A204.1 (cell line): ENCODE results near the gene DBP.

ENCODE experiments used
- FAIRE-seq: peaks from 2 replicates; lab custom pipeline; 2012; peaks lifted over from hg19 to GRCh38; lab: Jason Lieb, UNC

The DBP gene

DNA sequence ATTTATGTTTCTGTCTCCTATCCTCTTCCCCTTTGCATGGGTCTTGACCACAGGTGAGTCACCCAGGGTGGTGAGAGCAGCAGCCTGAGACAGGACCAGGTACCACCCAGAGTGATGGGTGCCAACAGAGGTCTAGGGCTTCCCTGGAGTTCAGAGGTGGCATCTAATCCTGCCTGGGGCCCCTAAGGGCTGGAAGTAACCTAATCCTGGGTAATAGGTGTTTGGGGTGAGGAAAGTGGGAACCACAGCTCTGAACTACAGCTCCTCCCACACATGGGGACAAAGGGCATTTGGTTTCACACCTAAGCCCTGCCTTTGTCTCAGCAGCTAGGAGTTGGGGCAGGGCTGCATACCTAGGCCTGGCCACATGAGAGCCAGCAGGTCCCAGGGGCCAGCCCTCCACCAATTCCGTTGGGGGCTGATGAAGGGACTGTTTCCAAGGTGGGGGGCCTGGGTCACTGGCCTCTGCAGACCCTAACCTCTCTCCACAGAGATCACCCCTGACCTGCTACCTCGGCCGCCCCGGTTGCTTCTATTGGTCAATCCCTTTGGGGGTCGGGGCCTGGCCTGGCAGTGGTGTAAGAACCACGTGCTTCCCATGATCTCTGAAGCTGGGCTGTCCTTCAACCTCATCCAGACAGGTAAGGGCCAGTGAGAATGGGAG, 9.8 kb downstream of the DBP start:
- FAIRE-seq = no peak

DNA sequence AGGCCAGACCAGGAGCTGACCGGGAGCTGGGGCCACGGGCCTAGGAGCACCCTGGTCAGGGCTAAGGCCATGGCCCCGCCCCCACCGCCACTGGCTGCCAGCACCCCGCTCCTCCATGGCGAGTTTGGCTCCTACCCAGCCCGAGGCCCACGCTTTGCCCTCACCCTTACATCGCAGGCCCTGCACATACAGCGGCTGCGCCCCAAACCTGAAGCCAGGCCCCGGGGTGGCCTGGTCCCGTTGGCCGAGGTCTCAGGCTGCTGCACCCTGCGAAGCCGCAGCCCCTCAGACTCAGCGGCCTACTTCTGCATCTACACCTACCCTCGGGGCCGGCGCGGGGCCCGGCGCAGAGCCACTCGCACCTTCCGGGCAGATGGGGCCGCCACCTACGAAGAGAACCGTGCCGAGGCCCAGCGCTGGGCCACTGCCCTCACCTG, 11.3 kb downstream of the DBP start:
- no peak for FAIRE-seq

DNA sequence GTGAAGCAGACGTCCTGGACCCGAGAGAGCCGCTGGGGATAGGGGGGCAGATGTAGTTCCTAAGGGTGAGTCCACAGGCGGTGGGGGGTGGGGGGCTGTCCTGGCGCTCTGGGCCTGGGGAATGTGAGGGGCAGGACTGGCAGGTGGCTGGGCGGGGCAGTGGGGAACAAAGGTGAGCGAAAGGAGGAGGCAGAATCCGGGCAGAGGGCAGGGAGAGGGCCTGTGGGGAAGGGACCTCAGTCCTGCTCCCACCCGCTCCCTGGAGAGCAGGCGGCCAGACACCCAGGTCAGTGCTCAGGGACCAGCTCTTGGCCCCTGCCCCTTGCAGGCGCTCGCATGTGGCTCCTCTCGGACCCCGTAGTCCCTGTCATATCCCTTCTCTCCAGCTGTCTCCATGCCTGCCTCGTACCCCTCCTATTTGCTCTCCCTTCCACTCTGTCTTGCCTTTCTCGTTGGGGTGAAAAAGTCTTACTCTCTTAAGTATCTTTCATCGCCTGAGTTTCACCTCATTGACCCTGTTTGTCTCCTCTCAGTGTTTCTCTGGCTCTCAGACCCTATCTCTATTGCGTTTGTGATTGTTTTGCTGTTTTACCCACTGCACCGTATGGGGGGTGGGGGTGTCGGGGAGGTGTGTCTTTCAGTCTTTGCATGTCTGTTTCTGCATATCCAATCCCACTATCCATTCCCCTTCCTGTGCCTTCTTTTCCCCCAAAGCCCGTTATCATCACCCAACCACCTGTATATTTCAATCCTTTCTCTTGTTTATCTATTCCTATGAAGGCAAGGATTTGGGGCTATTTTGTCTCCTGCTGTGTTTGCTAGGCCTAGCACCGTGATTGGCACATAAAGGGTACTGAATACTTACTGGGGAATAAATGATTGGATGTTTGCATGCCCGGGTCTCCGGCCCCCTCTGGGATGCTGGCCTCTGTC, 12.1 kb downstream of the DBP start:
- FAIRE-seq = no peak

DNA sequence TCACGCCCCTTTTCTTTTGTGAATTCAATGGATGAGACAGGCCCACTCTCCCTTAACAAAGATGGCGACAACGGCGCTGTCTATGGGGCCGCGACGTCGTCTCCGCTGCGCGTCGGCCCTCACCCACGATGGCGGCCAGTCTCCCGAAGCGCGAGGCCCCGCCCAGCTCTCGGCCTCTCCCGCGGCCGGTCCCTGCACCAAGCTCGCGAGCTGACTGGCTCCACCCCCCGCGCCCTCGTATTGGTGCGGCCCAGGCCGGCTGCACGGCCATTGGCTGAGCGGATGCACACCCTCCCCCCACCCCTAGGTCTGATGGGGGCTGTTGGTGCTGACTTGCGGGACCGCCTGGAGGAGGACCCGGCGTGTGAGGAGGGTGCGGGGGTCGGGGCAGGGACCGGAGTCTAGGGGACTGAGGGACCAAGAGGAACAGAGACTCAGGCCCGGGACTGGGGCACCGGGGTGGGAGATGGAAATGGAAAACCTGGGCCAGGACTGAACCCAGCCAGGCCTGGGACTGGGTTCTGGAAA, 13.0 kb downstream of the DBP start:
- FAIRE-seq = peak; percentile 94

DNA sequence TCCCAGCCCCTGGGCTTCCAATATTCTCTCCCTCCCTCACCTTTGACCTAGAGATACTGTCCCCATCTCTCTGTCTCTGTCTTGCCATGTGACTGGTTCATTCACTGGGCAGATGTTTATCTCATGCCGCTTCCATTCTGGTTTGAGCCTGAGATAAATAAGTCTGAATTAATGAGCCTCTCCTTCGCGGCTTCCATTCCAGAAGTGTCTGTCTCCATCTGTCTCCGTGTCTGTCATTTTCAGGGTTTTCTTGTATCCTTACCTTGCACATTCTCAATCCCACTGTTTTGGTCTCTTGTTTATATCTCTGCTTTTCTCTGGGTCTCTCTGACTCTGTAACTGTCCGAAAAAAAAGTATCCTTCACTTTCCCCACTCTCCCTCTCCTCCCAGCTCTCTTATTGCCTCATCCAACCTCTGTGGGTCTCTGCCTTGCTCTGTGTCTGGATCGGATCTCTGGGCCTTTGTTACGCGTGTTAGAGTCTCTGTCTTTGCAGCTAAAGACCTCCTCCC, 13.6 kb downstream of the DBP start:
- no peak for FAIRE-seq

DNA sequence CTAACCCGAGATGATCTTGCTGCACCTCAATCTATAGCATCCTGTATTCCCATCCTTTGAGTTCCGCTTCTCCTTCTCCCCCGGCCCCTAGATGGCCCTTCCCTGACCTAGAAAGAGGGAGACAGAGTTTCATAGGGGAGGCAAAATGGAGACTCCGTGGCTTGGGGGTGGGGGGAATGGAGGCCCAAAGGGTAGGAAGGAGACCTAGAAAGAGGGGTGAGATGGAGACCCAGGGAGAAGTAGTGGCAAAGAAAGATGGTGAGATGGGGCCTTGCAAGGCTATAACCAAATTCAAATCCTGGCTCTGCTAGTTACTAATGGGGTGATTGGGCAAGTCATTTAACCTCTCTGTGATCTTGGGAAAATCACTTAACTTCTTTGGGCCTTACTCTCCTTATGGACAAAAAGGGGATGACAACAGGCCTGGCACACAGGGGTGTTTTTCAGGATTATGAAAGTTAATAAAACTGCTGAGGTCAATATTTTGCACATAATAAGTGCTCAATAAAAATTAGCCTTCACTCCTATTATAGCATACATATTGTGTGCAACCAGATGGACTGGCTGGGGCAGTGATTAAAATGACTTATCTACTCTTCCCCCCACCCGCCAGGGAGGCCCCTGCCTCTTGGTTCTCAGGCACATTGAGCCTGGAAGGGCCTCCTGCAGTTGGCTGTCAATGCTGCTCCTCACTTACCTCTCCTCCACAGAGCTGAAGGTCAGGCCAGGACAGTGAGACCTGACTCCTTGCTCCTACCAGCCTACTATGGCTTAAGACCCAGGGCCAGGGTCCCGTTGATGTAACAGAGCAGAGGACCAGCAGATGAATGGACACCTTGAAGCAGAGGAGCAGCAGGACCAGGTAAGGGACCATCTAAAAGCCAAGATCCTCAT, 17.2 kb downstream of the DBP start:
- FAIRE-seq = no peak

DNA sequence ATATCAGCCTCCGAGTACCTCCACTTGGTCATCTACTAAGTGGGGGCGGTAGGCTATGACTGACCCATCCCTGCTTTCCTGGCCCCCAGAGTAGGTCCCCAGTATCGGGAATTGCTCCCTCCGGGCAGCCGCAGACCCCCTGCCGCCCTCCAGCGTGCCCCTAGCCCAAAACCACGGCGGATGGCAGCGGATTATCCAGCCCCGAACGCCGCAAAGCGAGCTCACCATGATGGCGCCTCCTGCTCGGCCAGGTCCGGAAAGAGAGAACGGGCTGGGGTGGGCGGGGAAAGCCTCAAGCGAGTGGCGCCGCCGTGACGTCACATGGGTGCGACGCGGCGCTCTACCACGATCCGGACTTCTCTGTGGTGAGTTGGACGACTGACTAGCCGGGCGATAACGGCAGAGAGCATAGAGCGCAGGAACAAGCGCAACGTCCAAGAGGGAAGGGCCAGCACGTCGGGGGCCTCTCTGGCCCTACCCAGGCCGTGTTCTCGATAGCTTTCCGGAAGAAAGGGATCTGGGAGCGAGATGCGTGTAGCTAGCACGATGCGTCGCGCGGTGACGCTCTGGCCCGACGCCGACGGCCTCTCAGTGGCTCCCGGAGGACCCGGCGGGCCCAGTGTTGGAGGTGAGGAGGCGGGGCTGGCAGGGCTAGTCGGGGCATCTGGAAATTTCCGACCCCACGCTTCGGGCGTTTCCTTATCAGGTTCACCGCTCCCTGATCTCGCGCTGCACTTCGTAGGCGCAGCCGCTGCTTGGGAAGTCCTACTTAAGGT, 18.1 kb downstream of the DBP start, which contains the start of the genes RPL18 and SPHK2:
Gene RPL18, minus strand, starts transcription at position 263 of the 776 bp plus-strand sequence. Its CDS starts 35 bp downstream, at position 228.
Gene SPHK2, plus strand, starts transcription at position 591 of the 776 bp plus-strand sequence. CDS start 1,009 bp downstream, outside the sequence.
- FAIRE-seq = peak; percentile 96

DNA sequence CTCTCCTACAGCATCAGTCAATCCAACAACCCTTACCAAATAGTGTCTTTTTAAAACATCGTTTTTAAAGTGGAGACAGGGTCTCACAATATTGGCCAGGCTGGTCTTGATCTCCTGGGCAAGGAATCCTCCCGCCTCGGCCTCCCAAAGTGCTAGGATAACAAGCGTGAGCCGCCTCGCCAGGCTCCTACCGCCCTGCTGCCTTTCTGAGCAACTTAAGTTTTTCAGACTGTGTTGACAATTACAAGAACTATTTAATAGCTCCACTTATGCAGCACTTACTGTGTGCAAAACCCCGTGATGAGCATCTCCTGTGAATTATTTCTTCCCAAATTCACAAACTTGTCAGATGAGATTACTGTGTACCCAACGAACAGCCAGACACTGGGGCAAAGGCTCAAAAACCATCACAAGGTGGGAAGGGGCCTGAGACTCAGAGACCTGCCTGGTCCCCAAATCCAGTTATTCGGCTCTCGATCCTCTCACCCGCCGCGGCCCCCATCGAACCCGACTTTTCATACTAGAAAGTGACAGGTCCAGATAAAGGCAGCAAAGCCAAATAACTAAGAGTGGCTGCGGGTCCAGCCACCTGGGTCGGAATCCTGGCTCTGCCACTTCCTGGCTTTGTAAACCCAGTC, 18.8 kb downstream of the DBP start:
- FAIRE-seq = no peak

DNA sequence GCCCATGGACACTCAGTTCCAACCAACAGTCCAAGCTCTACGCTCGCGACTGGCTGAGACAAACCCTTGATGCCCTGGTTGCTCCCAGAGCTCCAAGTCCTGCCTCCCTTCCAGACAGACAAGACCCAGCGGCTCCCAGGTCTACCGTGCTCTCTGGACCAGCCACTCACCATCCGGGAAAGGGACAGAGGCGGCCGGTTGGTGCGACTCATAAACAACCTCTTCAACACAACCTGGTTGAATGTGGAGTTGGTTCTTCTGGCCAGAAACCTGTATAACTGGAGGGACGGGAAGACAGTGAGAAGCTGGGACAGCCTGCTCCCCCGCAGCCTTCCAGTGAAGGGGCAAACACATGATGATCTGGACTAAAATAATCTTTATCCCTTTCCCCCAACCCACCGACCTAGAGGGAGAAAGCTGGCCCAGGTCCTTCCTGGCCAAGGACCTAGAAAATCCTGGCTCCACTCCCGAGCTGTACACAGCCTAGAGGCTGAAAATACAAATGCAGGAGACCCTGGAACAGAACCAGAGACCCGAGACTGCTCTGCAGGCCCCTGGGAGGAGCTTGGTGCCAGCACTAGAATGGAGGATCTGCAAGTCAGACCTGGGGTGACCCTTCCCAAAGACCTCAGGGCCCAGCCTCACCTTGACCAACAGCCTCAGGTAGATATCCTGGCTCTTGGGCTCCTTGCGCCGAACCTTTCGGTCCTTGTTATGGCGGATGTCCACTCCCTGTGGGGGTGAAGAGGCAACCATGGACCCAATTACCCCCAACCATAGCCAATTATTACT, 19.8 kb downstream of the DBP start:
- FAIRE-seq = no peak

DNA sequence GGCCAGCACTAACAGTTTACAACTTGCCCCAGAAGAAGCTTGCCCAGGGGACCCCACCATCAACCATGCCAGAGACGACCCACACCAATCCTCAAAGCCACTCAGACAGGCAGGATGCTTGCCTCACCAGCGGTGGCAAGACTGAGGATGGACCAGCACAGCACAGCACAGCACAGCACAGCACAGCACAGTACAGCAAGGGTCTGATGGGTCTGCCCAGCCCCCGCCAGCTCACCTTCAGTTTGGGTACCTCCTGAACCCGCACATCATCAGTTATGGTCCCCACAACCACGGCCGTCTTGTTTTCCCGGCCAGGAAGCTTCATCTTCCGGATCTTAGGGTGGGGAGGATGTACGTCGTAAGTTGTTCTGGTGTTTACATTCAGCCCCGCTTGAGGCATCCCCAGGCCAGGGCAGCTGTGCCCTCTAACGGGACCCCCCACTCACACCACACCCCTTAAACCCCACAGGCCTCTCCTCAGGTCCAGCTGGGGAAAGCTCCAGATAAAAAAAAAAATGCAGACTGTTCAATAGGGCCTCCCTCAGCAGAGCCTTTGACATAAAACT, 20.6 kb downstream of the DBP start:
- FAIRE-seq = no peak

DNA sequence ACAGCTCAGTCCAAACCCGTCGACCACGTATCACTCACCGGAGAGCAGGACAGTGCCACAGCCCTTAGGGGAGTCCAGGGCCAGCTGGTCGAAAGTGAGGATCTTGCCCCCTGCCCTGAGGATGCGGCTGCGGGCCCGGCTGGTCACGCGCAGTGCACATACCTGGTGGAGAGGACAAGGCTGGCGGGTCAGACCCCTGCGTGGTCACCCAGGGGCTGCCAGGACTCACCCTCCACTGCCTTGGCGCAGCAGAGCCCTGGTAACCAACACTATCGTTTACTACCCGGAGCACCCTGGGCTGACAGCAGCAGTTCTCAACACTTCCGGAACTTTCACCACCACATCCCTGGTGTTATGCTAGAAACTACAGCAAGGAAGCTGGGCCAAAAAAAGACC, 21.1 kb downstream of the DBP start:
- FAIRE-seq = no peak

DNA sequence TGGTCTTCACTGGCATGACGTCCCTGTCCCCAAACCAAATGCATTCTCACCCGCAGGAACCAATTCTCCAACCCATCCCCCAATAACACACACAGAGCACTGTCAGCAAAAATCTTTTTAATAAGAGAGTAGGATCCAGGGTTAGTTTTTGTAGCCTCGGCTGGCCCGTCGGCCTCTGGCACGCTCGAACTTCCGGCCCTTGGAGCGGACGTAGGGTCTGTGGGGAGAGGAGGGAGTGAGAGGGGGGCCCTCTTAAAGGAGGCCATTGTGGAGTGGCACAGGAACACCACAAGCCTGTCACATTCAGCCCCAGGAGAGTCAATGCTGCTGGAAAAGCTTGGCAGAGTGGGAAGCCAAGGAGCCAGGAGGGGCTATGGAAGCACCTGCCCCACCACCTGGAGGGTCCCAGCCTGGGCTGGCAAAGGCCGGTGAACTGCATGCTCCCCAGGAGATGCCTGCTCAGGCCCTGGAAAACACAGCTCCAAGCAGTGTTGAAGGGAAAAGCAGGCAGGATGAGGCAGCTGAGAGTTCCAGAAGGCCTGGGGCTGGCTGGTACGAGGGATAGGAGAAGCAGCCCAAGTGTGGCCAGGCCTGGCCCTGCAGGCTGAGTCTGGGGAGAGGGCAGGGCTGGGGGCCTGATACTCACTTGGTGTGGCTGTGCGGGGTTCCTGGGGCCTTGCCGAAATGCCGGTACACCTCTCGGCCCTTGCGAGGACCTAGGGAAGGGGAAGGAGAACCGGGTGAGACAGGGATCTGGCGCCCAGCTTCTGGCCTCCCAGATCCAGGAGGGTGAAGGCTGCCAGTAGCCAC, 21.7 kb downstream of the DBP start:
- FAIRE-seq = no peak

DNA sequence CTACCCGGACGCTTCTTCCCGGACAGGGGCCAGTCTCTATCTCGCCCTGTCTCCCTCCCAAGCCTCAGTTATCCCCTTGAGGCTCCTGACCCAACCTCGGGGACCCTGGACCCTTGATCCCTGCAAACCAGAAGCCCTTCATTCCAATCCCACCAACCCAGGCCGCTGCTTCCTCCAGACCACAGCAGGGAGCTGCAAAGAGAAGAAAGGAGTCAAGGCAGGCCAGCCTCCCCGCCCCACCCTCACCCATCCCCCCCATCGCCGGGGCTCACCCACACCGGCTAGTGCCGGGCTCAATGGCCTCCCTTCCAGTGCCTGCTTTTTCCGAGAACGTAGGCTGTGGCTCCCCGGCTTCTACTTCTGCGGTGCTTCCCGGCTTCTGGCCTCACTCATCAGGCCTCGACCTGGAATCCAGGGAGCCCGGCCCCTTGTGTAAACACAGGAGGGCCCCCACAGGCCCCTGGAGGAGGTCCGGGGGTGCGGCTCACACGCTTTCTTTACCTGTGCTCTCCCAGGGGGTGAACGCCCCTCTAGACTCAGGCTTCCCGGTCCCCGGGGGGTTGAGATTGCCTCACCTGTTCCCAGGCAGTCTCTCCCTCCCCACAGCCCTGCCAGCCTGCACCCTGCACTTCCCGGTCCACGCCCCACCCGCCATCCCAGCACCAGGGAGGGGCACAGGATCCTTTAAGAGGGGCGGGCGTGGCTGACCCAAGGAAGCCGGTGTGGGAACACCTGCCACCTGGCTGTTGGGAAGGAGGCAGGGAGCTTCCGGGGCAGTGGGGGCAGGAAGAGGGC, 22.5 kb downstream of the DBP start, which contains the start of gene FAM83E:
Gene FAM83E, minus strand, starts transcription at position 641 of the 795 bp plus-strand sequence. CDS start 1,704 bp downstream, outside the sequence.
- FAIRE-seq = no peak

DNA sequence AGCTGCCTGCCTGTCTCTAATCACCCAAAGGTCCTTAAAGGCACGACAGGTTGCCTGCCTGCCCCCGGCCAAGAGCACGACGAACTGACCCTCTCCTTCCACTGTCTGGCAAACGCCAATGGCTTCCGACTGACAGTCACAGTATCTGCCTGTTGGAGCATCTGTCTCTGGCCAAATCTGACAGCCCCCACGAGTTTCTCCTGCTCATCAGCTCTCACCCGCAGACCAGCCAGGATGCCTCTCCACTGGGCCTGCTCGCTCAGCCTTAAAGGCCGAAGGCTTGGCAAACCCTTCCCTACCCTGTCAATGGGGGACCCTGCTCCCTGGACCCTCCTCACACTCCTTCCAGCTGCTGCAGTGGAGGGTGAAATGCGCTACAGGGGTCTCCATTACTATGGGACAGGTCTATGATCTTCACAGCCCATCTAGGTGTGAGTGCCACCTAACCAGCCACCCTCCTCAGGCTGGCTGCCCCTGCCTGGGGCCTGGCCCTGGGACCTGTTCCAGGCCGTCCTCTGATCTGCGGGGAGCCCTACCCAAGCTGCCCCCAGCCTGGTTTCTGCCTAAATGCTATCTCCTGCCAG, 23.2 kb downstream of the DBP start:
- no peak for FAIRE-seq

DNA sequence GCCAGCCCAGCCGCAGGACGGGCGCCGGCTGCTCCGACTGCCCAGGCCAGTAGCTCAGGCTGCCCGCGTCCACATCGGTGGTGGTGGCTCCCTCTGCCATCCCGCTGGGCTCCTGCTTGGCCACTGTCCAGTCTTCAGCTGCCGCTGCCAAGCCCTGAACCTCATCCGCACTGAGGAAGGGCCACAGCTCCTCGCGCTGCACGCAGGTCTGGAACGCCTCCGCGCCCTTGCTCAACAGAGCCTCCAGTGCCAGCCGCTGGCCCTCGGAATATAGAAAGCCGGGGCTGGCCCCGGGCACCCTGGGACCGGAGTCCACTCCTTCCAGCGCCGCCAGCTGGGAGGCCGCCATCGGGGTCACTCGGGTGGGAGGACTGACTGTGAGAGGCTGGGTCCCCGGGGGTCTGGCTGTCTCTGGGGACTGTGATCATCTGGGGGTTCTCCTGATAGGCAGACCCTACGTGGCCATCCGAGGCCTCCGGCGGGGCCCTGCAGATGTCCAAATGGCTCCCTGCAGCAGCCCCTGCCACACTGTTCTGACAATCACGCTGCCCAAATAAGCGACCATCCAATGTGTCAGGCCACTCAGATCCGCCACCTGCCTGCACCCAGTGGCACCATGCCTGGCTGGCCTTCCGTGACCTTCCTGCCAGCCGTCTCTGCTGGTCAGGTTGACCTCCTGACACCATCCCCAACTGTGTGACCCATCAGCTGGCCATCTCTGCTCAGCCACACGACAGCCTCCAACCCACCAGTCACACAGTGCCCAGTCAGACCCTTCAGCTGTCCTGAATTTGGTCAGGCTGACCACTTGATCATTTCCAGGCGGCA, 23.9 kb downstream of the DBP start:
- FAIRE-seq = no peak

DNA sequence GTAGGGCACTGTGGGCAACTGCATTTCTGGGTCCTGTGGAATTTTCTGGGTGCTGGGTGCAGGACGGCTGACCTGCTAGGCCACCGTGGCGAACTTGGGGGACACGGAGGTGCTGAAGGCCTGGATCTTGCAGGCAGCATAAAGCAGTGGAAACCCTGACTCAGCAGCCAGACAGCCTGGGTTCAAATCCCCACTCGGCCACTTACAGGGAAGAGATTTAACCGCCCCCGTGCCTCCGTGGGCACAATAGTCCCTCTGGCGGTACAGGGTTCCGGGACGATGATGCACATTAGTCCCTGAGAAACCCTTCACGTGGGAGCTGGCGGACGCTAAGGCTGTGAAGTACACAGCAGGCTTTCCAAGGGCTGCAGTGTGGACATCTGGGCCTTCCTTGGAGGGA, 25.3 kb downstream of the DBP start:
- no peak for FAIRE-seq
